ENCODE data around the gene MGLL. TPM values are rescaled to one million over a fixed set of nuclear protein-coding genes. Genes with fewer than 3 reads are reported as not detected.

Gene MGLL
- total RNA-seq, 5 donors from 2014 or later (not counting 1 experiment from before 2014, with no cell fraction given): 0.78 to 3.7 (median 1.8) TPM

DNA sequence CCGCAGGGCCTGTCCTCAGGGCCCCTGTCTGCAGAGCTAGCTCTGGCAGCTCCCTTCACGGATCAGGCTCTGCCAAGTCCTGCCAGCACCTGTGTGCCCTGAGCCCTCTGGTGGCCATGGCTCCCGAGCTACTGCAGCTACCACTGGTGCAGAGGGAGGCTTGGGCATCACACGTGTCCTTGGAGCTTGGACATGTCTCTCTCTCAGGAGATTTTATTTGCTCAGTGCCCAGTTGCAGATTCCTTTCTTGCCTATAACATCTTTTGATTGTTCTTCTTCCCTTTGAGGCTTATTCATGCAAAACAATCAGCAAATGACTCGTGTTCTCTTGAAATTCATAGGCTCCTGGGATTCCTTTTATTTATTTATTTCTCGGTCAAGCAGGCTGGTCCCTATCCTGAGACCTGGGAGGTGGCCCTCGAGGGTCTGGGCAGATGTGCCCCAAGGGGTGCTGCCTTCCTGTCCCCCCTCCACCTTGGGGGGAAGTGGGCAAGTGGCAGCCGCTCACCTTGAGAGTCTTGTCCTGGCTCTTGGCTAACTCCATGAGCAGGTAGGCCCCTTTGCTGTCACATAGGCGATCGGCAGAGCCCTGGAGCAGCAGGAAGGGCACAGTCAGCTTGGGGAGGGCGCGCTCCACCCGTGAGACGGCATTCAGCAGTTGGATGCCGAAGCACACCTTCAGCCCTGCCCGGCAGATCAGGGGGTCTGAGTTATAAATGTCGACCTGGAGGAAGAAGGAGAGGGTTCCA, 127.7 kb downstream of the MGLL start:
- no peak overlapping the region for H3K4me3 ChIP-seq (ENCODE audit: control insufficient read depth in 1 of 2, extremely low read depth in 1 of 2, low read length in 1 of 2)
- Mint-ChIP-seq H3K4me1 (peaks cover 0 to 6% (median 0%) of the 10 kb centered on the region in 3 donors), H3K9me3 (no peaks in the 10 kb centered on the region), H3K4me3 (no peak overlapping the region), H3K27ac (no peak overlapping the region), H3K27me3 (no peaks in the 10 kb centered on the region), H3K36me3 (no peaks in the 10 kb centered on the region)
- no peaks in the 10 kb centered on the region for H3K9me3 ChIP-seq
- 82% methylated on average over 14 of the region's 17 CpGs for WGBS (ENCODE audit: insufficient coverage)
- ATAC-seq (replicated peaks in 1 of 4) (peak; percentile 73 to 82 (median 78)), DNase-seq (peak in 31 of 35 experiments; percentile 21 to 63 (median 42))
- no peak overlapping the region for H3K27ac ChIP-seq (ENCODE audit: low read length)
- ChIA-PET CTCF (interaction anchor here (0.5 to 1.8 kb wide), 8 partner anchors 11 to 1884 kb away, joined by 3 to 16 read pairs (median 5); no protein-coding TSS in a partner anchor), POLR2A (no interaction called here)
- peaks cover 0 to 16% of the 10 kb centered on the region in 2 experiments for H3K4me1 ChIP-seq (ENCODE audit: control insufficient read depth in 1 of 2, extremely low read depth in 1 of 2, insufficient read depth in 2 of 2, low read length in 2 of 2)
- H3K27me3 ChIP-seq (replicated peaks in 1 of 2; ENCODE audit: control insufficient read depth in 2 of 2, extremely low read depth in 1 of 2, insufficient read depth in 2 of 2, low read length in 1 of 2): peaks cover 0 to 32% of the 10 kb centered on the region in 2 experiments
- H3K36me3 ChIP-seq (ENCODE audit: control insufficient read depth in 2 of 2, extremely low read depth in 1 of 2, insufficient read depth in 1 of 2, low read length in 1 of 2): no peaks in the 10 kb centered on the region

DNA sequence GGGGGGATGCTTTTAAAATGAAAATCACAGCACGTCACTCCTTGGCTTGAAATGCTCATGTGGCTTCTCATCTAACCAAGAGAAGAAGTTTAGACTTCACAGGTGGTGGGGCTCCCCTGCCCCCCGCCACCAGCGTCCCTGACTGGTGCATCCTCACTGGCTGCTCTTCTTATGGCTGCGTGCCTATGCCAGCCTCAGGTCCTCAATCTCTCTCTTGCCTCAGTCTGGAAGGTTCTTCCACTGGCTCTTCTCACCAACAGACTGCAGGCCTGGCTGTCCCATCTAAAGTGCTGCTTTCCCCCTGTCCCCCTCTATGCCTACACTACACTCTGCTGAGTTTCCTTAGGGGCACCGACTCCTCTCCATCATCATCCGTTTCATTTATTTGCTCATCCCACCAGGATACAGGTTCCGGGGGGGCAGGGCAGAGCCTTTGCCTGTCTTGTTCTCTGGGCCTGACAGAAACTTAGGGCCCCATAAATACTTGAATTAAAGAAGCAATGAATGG, 128.9 kb downstream of the MGLL start:
- Mint-ChIP-seq H3K36me3 (no peaks in the 10 kb centered on the region), H3K4me1 (peaks cover 0 to 6% (median 0%) of the 10 kb centered on the region in 3 donors), H3K27me3 (no peaks in the 10 kb centered on the region), H3K4me3 (no peak overlapping the region), H3K9me3 (no peaks in the 10 kb centered on the region), H3K27ac (no peak overlapping the region)
- POLR2A ChIA-PET: no interaction called here
- WGBS (ENCODE audit: insufficient coverage): 72% methylated on average over 5 of the region's 7 CpGs
- Histone ChIP-seq H3K27ac (ENCODE audit: low read length) (no peak overlapping the region), H3K9me3 (no peaks in the 10 kb centered on the region), H3K36me3 (ENCODE audit: control insufficient read depth in 2 of 2, extremely low read depth in 1 of 2, insufficient read depth in 1 of 2, low read length in 1 of 2) (no peaks in the 10 kb centered on the region), H3K27me3 (replicated peaks in 1 of 2; ENCODE audit: control insufficient read depth in 2 of 2, extremely low read depth in 1 of 2, insufficient read depth in 2 of 2, low read length in 1 of 2) (peaks cover 0 to 43% of the 10 kb centered on the region in 2 experiments), H3K4me3 (ENCODE audit: control insufficient read depth in 1 of 2, extremely low read depth in 1 of 2, low read length in 1 of 2) (no peak overlapping the region), H3K4me1 (ENCODE audit: control insufficient read depth in 1 of 2, extremely low read depth in 1 of 2, insufficient read depth in 2 of 2, low read length in 2 of 2) (peaks cover 0 to 16% of the 10 kb centered on the region in 2 experiments)
- ATAC-seq (replicated peaks in 1 of 4) (no peak), DNase-seq (no peak)
- CTCF ChIA-PET: interaction anchor here in 1 of 2 donors (1.0 kb wide), 1 partner anchor 13 kb away, joined by 3 read pairs; no protein-coding TSS in a partner anchor

DNA sequence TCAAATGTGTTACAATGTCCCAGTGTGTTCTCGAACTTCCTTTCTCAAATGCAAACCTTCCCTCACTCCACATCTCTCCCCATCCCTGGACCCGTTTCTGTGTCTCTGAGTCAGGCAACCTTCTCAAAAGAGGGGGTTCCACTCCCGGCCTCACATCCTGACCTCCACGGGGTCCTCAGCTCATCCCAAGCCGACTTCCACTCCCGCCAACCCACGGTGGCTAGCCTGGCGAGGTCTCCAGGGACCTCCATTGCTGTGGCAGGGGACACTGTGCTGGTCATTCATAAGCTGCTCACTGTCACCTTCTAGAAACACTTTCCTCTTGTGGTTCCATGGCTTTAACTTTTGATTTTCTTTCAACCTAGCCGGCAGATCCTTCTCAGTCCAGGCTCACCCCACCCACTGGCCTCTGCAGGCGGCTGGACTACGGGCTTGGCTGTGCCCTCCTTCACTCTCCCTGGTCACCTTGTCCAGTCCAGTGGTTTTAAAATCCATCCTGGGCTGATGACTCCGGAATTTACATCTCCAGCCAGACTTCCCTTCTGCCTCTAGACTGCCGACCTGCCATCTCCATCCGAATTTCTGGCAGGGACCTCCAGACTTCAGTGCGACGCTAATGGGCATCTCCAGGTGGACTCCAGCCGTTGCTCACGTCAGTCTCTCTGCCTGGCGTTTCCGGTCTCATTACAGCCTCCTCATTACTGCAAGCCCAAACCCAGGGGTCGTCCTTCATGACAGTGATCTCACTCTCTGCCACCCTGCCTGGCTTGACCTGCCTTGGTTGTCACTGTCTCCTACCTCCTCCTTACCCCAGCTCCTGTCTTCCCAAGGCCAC, 129.6 kb downstream of the MGLL start:
- H3K4me1 Mint-ChIP-seq: peaks cover 0 to 6% (median 0%) of the 10 kb centered on the region in 3 donors
- DNase-seq (no peak), ATAC-seq (replicated peaks in 1 of 4) (no peak)
- H3K27me3 Mint-ChIP-seq: no peaks in the 10 kb centered on the region
- no peaks in the 10 kb centered on the region for H3K36me3 ChIP-seq (ENCODE audit: control insufficient read depth in 2 of 2, extremely low read depth in 1 of 2, insufficient read depth in 1 of 2, low read length in 1 of 2)
- no peak overlapping the region for H3K4me3 Mint-ChIP-seq
- ChIA-PET CTCF (interaction anchor here in 1 of 2 donors (1.0 kb wide), 1 partner anchor 40 kb away, joined by 3 read pairs; no protein-coding TSS in a partner anchor), POLR2A (no interaction called here)
- no peak overlapping the region for H3K4me3 ChIP-seq (ENCODE audit: control insufficient read depth in 1 of 2, extremely low read depth in 1 of 2, low read length in 1 of 2)
- H3K27ac ChIP-seq (ENCODE audit: low read length): no peak overlapping the region
- WGBS (ENCODE audit: insufficient coverage): 79% methylated on average over 21 of the region's 21 CpGs
- peaks cover 0 to 15% of the 10 kb centered on the region in 2 experiments for H3K4me1 ChIP-seq (ENCODE audit: control insufficient read depth in 1 of 2, extremely low read depth in 1 of 2, insufficient read depth in 2 of 2, low read length in 2 of 2)
- no peak overlapping the region for H3K27ac Mint-ChIP-seq
- no peaks in the 10 kb centered on the region for H3K9me3 ChIP-seq
- no peaks in the 10 kb centered on the region for H3K36me3 Mint-ChIP-seq
- peaks cover 0 to 44% of the 10 kb centered on the region in 2 experiments for H3K27me3 ChIP-seq (replicated peaks in 1 of 2; ENCODE audit: control insufficient read depth in 2 of 2, extremely low read depth in 1 of 2, insufficient read depth in 2 of 2, low read length in 1 of 2)
- H3K9me3 Mint-ChIP-seq: no peaks in the 10 kb centered on the region

DNA sequence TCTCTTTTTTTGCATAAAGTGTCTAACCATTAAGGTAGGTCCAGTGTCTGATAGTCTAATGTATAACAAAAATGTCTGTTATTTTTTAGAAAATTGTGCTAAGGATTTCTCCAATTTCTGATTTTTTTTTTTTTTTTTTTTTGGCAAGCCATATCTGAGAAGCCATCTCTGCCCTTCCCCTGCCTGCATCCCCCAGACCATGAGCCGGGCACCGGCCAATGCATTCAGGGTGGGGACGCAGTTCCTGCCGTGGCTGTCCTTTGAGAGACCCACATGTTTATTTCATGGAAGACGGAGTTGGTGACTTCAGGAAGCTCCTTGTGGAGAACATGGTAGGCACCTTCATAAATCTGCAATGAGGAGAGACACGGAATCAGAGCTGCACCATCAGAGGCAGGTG, 130.3 kb downstream of the MGLL start:
- H3K27me3 Mint-ChIP-seq: no peaks in the 10 kb centered on the region
- WGBS (ENCODE audit: insufficient coverage): 83% methylated on average over 2 of the region's 6 CpGs

DNA sequence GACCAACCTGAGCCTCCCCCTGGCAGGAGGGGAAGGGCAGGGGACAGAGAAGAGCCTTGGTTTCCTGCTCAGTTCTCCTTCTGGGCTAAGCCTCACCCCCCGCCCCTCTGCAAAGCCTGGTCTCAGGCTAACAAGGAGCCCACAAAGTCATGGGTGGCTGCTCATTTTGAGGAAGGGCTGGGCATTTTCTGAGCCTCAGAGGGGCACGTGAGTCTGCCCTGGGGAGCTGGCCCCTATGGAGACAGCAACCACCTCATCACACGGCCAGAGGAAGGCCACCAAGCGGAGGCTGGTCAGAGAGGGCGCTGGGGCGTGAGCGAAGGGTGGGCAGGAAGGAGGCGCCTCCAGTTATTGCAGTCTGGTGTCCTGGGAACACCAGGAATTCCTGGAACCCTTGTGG, 130.8 kb downstream of the MGLL start:
- peaks cover 0 to 4% of the 10 kb centered on the region in 2 experiments for H3K4me1 ChIP-seq (ENCODE audit: control insufficient read depth in 1 of 2, extremely low read depth in 1 of 2, insufficient read depth in 2 of 2, low read length in 2 of 2)
- no peaks in the 10 kb centered on the region for H3K9me3 ChIP-seq
- Mint-ChIP-seq H3K9me3 (no peaks in the 10 kb centered on the region), H3K27ac (no peak overlapping the region), H3K4me3 (no peak overlapping the region), H3K4me1 (no peaks in the 10 kb centered on the region), H3K27me3 (no peaks in the 10 kb centered on the region), H3K36me3 (no peaks in the 10 kb centered on the region)
- H3K27me3 ChIP-seq (replicated peaks in 1 of 2; ENCODE audit: control insufficient read depth in 2 of 2, extremely low read depth in 1 of 2, insufficient read depth in 2 of 2, low read length in 1 of 2): peaks cover 0 to 44% of the 10 kb centered on the region in 2 experiments
- no peak for DNase-seq
- no peak for ATAC-seq (replicated peaks in 1 of 4)
- no peaks in the 10 kb centered on the region for H3K36me3 ChIP-seq (ENCODE audit: control insufficient read depth in 2 of 2, extremely low read depth in 1 of 2, insufficient read depth in 1 of 2, low read length in 1 of 2)
- no peak overlapping the region for H3K4me3 ChIP-seq (ENCODE audit: control insufficient read depth in 1 of 2, extremely low read depth in 1 of 2, low read length in 1 of 2)
- ChIA-PET POLR2A (no interaction called here), CTCF (no interaction called here)
- 96% methylated on average over 5 of the region's 8 CpGs for WGBS (ENCODE audit: insufficient coverage)
- no peak overlapping the region for H3K27ac ChIP-seq (ENCODE audit: low read length)

More for the DNA sequence above, 130.3 kb downstream of the MGLL start:
- Histone ChIP-seq H3K9me3 (no peaks in the 10 kb centered on the region), H3K27ac (ENCODE audit: low read length) (no peak overlapping the region), H3K4me3 (ENCODE audit: control insufficient read depth in 1 of 2, extremely low read depth in 1 of 2, low read length in 1 of 2) (no peak overlapping the region), H3K27me3 (replicated peaks in 1 of 2; ENCODE audit: control insufficient read depth in 2 of 2, extremely low read depth in 1 of 2, insufficient read depth in 2 of 2, low read length in 1 of 2) (peaks cover 0 to 44% of the 10 kb centered on the region in 2 experiments), H3K4me1 (ENCODE audit: control insufficient read depth in 1 of 2, extremely low read depth in 1 of 2, insufficient read depth in 2 of 2, low read length in 2 of 2) (peaks cover 0 to 8% of the 10 kb centered on the region in 2 experiments), H3K36me3 (ENCODE audit: control insufficient read depth in 2 of 2, extremely low read depth in 1 of 2, insufficient read depth in 1 of 2, low read length in 1 of 2) (no peaks in the 10 kb centered on the region)
- H3K4me1 Mint-ChIP-seq: peaks cover 0 to 3% (median 0%) of the 10 kb centered on the region in 3 donors
- no peaks in the 10 kb centered on the region for H3K9me3 Mint-ChIP-seq
- H3K4me3 Mint-ChIP-seq: no peak overlapping the region
- CTCF ChIA-PET: interaction anchor here in 1 of 2 donors (1.0 kb wide), 1 partner anchor 39 kb away, joined by 3 read pairs; no protein-coding TSS in a partner anchor
- DNase-seq: no peak
- ATAC-seq (replicated peaks in 1 of 4): no peak
- H3K36me3 Mint-ChIP-seq: no peaks in the 10 kb centered on the region
- POLR2A ChIA-PET: no interaction called here
- H3K27ac Mint-ChIP-seq: no peak overlapping the region

DNA sequence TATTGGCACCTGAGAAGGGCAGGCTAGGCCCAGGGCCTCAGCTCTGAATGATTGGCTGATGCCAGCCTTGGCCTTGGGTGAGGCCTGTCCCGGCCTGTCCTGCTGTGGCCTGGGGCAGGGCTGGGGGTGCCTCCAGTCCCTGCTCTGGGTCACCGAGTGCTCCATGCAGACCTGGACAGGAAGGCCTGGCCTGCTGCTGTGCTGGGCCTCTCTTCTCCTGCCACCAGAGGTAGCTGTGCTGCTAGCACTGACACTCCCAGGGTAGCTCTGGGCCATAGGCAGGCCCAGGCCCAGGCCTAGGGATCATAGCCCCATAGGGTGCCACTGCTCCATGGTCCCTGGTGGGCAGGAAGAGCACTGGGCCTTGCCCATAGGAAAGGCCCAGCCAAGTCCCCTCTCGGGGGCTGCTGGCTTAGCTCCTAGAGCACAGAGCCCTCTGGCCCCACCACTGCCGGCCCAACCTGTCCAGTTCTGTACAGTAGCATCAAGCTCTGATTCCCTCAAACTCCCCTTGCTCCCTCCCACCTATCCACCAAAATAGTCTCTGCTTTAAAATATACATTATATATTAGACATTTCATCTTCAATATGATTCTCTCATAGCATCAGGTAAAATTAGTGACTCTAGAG, 131.4 kb downstream of the MGLL start:
- H3K4me3 Mint-ChIP-seq: no peak overlapping the region
- CTCF ChIA-PET: no interaction called here
- Histone ChIP-seq H3K9me3 (no peaks in the 10 kb centered on the region), H3K4me1 (ENCODE audit: control insufficient read depth in 1 of 2, extremely low read depth in 1 of 2, insufficient read depth in 2 of 2, low read length in 2 of 2) (no peaks in the 10 kb centered on the region), H3K4me3 (ENCODE audit: control insufficient read depth in 1 of 2, extremely low read depth in 1 of 2, low read length in 1 of 2) (no peak overlapping the region), H3K36me3 (ENCODE audit: control insufficient read depth in 2 of 2, extremely low read depth in 1 of 2, insufficient read depth in 1 of 2, low read length in 1 of 2) (no peaks in the 10 kb centered on the region), H3K27ac (ENCODE audit: low read length) (no peak overlapping the region), H3K27me3 (replicated peaks in 1 of 2; ENCODE audit: control insufficient read depth in 2 of 2, extremely low read depth in 1 of 2, insufficient read depth in 2 of 2, low read length in 1 of 2) (peaks cover 0 to 41% of the 10 kb centered on the region in 2 experiments)
- no peak overlapping the region for H3K27ac Mint-ChIP-seq
- no peaks in the 10 kb centered on the region for H3K4me1 Mint-ChIP-seq
- no peaks in the 10 kb centered on the region for H3K36me3 Mint-ChIP-seq
- H3K9me3 Mint-ChIP-seq: no peaks in the 10 kb centered on the region
- no peak for ATAC-seq (replicated peaks in 1 of 4)
- 96% methylated on average over 3 of the region's 4 CpGs for WGBS (ENCODE audit: insufficient coverage)
- no peak for DNase-seq
- H3K27me3 Mint-ChIP-seq: no peaks in the 10 kb centered on the region
- POLR2A ChIA-PET: no interaction called here
